Measurements from ENCODE around the gene IFNA6.
"Not testable (repeated sequence)": the region's sequence is repeated elsewhere in the genome, so short reads cannot be mapped to it uniquely, and the experiment has no call there.

Gene IFNA6

GRCh38 chr9:21350787-21351186, at the start of gene IFNA6:
TSS of gene IFNA6 (minus strand) at chr9:21350887. CDS start at chr9:21350887, 0 bp downstream.
- in situ Hi-C loops (cut with MboI; ENCODE audit: low sequenced_read_pairs) = no loop called here
- no peak for DNase-seq (ENCODE audit: low spot score in 2 of 2)
- H3K4me1 ChIP-seq = no peaks in the 10 kb centered on the region
- H3K4me3 ChIP-seq = no peak within 1 kb of the TSS
- H3K9me3 ChIP-seq = no peaks in the 10 kb centered on the region
- H3K27me3 ChIP-seq (ENCODE audit: low read depth) = no peaks in the 10 kb centered on the region
- H3K36me3 ChIP-seq (replicated peaks) = no peaks in the 10 kb centered on the region

- Histone ChIP-seq H3K4me1 (no peaks in the 10 kb centered on the region), H3K9me3 (no peaks in the 10 kb centered on the region), H3K27me3 (ENCODE audit: low read depth) (peaks cover 34% of the 10 kb centered on the region), H3K36me3 (replicated peaks) (no peaks in the 10 kb centered on the region), H3K4me3 (no peak overlapping the region)
- no peak for DNase-seq (ENCODE audit: low spot score in 2 of 2)
- in situ Hi-C loops (cut with MboI; ENCODE audit: low sequenced_read_pairs) = no loop called here
Measured at GRCh38 chr9:21399956-21400355, 49.3 kb upstream of the IFNA6 start.

- in situ Hi-C loops (cut with MboI; ENCODE audit: low sequenced_read_pairs) = no loop called here
- Histone ChIP-seq H3K4me1 (no peaks in the 10 kb centered on the region), H3K36me3 (replicated peaks) (no peaks in the 10 kb centered on the region), H3K4me3 (no peak overlapping the region), H3K27me3 (ENCODE audit: low read depth) (peaks cover 32% of the 10 kb centered on the region), H3K9me3 (no peaks in the 10 kb centered on the region)
- no peak for DNase-seq (ENCODE audit: low spot score in 2 of 2)
Measured at GRCh38 chr9:21398955-21399489, 48.3 kb upstream of the IFNA6 start.

- no peaks in the 10 kb centered on the region for H3K36me3 ChIP-seq (replicated peaks)
- H3K9me3 ChIP-seq = no peaks in the 10 kb centered on the region
- no peaks in the 10 kb centered on the region for H3K4me1 ChIP-seq
- peak overlapping the region; percentile 32 for H3K4me3 ChIP-seq
- in situ Hi-C loops (cut with MboI; ENCODE audit: low sequenced_read_pairs) = no loop called here
- DNase-seq (ENCODE audit: low spot score in 2 of 2) = peak; percentile 34 to 75
- peaks cover 13% of the 10 kb centered on the region for H3K27me3 ChIP-seq (ENCODE audit: low read depth)
Measured at GRCh38 chr9:21395778-21396717, 45.4 kb upstream of the IFNA6 start.

- Histone ChIP-seq H3K27me3 (ENCODE audit: low read depth) (peaks cover 6% of the 10 kb centered on the region), H3K4me3 (no peak overlapping the region), H3K4me1 (no peaks in the 10 kb centered on the region), H3K9me3 (no peaks in the 10 kb centered on the region), H3K36me3 (replicated peaks) (no peaks in the 10 kb centered on the region)
- DNase-seq (ENCODE audit: low spot score in 2 of 2) = peak; percentile 26 to 31
- in situ Hi-C loops (cut with MboI; ENCODE audit: low sequenced_read_pairs) = no loop called here
Measured at GRCh38 chr9:21392270-21392669, 41.6 kb upstream of the IFNA6 start.

GRCh38 chr9:21385131-21385670, 34.5 kb upstream of the IFNA6 start, which contains the start of gene IFNA2:
TSS of gene IFNA2 (minus strand) at chr9:21385398. CDS start at chr9:21385329, 69 bp downstream.
- no peak for DNase-seq (ENCODE audit: low spot score in 2 of 2)
- peaks cover 13% of the 10 kb centered on the region for H3K27me3 ChIP-seq (ENCODE audit: low read depth)

GRCh38 chr9:21383627-21384026, 32.9 kb upstream of the IFNA6 start:
- in situ Hi-C loops (cut with MboI; ENCODE audit: low sequenced_read_pairs) = no loop called here
- no peaks in the 10 kb centered on the region for H3K9me3 ChIP-seq
- no peaks in the 10 kb centered on the region for H3K4me1 ChIP-seq
- H3K36me3 ChIP-seq (replicated peaks) = no peaks in the 10 kb centered on the region
- DNase-seq (ENCODE audit: low spot score in 2 of 2) = no peak
- H3K27me3 ChIP-seq (ENCODE audit: low read depth) = peaks cover 18% of the 10 kb centered on the region
- no peak overlapping the region for H3K4me3 ChIP-seq

More at GRCh38 chr9:21385131-21385670, 34.5 kb upstream of the IFNA6 start, which contains the start of gene IFNA2:
- H3K36me3 ChIP-seq (replicated peaks) = no peaks in the 10 kb centered on the region
- no peaks in the 10 kb centered on the region for H3K4me1 ChIP-seq
- H3K9me3 ChIP-seq = no peaks in the 10 kb centered on the region
- in situ Hi-C loops (cut with MboI; ENCODE audit: low sequenced_read_pairs) = no loop called here
- no peak within 1 kb of the TSS for H3K4me3 ChIP-seq

GRCh38 chr9:21381448-21382339, 31.0 kb upstream of the IFNA6 start:
- in situ Hi-C loops (cut with MboI; ENCODE audit: low sequenced_read_pairs) = no loop called here
- peaks cover 20% of the 10 kb centered on the region for H3K27me3 ChIP-seq (ENCODE audit: low read depth)

GRCh38 chr9:21371467-21371866, 20.8 kb upstream of the IFNA6 start:
- H3K36me3 ChIP-seq (replicated peaks); H3K4me3 ChIP-seq; H3K27me3 ChIP-seq (ENCODE audit: low read depth); in situ Hi-C loops (cut with MboI; ENCODE audit: low sequenced_read_pairs); H3K9me3 ChIP-seq; DNase-seq (ENCODE audit: low spot score in 2 of 2); H3K4me1 ChIP-seq: not testable (repeated sequence)

More at GRCh38 chr9:21381448-21382339, 31.0 kb upstream of the IFNA6 start:
- Histone ChIP-seq H3K4me3 (no peak overlapping the region), H3K9me3 (no peaks in the 10 kb centered on the region), H3K4me1 (no peaks in the 10 kb centered on the region), H3K36me3 (replicated peaks) (no peaks in the 10 kb centered on the region)
- DNase-seq (ENCODE audit: low spot score in 2 of 2) = peak in 1 of 2 experiments; percentile 10

GRCh38 chr9:21367957-21368356, 17.3 kb upstream of the IFNA6 start, which contains the start of gene IFNA13:
TSS of gene IFNA13 (minus strand) at chr9:21368057. CDS start at chr9:21368010, 47 bp downstream.
- DNase-seq (ENCODE audit: low spot score in 2 of 2) = no peak
- no peaks in the 10 kb centered on the region for H3K36me3 ChIP-seq (replicated peaks)
- no peaks in the 10 kb centered on the region for H3K9me3 ChIP-seq
- in situ Hi-C loops (cut with MboI; ENCODE audit: low sequenced_read_pairs) = no loop called here
- no peaks in the 10 kb centered on the region for H3K27me3 ChIP-seq (ENCODE audit: low read depth)
- no peak within 1 kb of the TSS for H3K4me3 ChIP-seq
- no peaks in the 10 kb centered on the region for H3K4me1 ChIP-seq

GRCh38 chr9:21367169-21367568, 16.5 kb upstream of the IFNA6 start:
- H3K27me3 ChIP-seq (ENCODE audit: low read depth); DNase-seq (ENCODE audit: low spot score in 2 of 2); H3K9me3 ChIP-seq; H3K4me3 ChIP-seq; H3K4me1 ChIP-seq; in situ Hi-C loops (cut with MboI; ENCODE audit: low sequenced_read_pairs); H3K36me3 ChIP-seq (replicated peaks): not testable (repeated sequence)

- Histone ChIP-seq H3K4me1 (no peaks in the 10 kb centered on the region), H3K4me3 (no peak overlapping the region), H3K36me3 (replicated peaks) (no peaks in the 10 kb centered on the region), H3K27me3 (ENCODE audit: low read depth) (no peaks in the 10 kb centered on the region), H3K9me3 (no peaks in the 10 kb centered on the region)
- no peak for DNase-seq (ENCODE audit: low spot score in 2 of 2)
- in situ Hi-C loops (cut with MboI; ENCODE audit: low sequenced_read_pairs) = no loop called here
Measured at GRCh38 chr9:21362287-21362686, 11.6 kb upstream of the IFNA6 start.
